Panc1 (cell line): ENCODE measurements around the gene C5orf58.

Experiments
- CTCF ChIP-seq: fragments of 450-650 bp; IDR thresholded peaks from 2 replicates; pipeline ENCODE4 v1.5.1; 2017; ENCODE audit warnings: mild to moderate bottlenecking
- POLR2AphosphoS5 ChIP-seq: IDR thresholded peaks from 2 replicates; pipeline ENCODE4 v1.6.1; 2012; ENCODE audit warnings: mild to moderate bottlenecking, low read depth, low read length, moderate library complexity
- TF ChIP-seq, protein P1 (sequence below), 2 experiments: IDR thresholded peaks; 2 replicates each; pipeline ENCODE4 v1.6.1; 2011 to 2012; ENCODE audit warnings: low read depth in 2 of 2, control low read depth in 1 of 2, low read length in 1 of 2, mild to moderate bottlenecking in 1 of 2, moderate library complexity in 1 of 2; ENCODE audit not compliant: insufficient read depth in 1 of 2

DNA sequence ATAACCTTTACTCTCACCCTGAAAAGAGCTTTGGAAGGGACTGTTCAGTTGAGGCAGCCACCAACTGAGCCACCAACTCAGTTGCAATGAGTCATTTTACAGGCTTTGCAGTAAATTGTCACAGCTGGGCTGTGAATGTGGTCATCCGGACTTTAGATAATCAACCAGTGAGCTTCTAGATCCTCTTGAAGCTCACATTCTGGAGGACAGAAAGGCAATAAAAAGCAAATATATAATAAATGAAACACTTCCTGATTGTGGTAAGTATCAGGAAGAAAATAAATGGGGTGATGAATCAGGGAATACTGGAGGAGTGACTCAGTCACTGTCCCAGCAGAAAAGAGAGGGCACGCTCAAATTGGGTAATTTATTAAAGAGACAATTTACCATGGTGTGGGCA, 13.2 kb upstream of the C5orf58 start:
- no peak for TF ChIP-seq POLR2AphosphoS5
- no peak for TF ChIP-seq CTCF
- TF ChIP-seq, protein P1, sequence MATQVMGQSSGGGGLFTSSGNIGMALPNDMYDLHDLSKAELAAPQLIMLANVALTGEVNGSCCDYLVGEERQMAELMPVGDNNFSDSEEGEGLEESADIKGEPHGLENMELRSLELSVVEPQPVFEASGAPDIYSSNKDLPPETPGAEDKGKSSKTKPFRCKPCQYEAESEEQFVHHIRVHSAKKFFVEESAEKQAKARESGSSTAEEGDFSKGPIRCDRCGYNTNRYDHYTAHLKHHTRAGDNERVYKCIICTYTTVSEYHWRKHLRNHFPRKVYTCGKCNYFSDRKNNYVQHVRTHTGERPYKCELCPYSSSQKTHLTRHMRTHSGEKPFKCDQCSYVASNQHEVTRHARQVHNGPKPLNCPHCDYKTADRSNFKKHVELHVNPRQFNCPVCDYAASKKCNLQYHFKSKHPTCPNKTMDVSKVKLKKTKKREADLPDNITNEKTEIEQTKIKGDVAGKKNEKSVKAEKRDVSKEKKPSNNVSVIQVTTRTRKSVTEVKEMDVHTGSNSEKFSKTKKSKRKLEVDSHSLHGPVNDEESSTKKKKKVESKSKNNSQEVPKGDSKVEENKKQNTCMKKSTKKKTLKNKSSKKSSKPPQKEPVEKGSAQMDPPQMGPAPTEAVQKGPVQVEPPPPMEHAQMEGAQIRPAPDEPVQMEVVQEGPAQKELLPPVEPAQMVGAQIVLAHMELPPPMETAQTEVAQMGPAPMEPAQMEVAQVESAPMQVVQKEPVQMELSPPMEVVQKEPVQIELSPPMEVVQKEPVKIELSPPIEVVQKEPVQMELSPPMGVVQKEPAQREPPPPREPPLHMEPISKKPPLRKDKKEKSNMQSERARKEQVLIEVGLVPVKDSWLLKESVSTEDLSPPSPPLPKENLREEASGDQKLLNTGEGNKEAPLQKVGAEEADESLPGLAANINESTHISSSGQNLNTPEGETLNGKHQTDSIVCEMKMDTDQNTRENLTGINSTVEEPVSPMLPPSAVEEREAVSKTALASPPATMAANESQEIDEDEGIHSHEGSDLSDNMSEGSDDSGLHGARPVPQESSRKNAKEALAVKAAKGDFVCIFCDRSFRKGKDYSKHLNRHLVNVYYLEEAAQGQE (IDR thresholded peaks at IDR 0.05; ENCODE audit: insufficient read depth in 1 of 2, low read depth in 2 of 2, low read length in 1 of 2) = no peak
